HepG2 (cell line): ENCODE measurements around the gene ERRFI1. TPM values are rescaled to one million over a fixed set of nuclear protein-coding genes. Genes with fewer than 3 reads are reported as not detected.

ENCODE experiments used
- AFF4 ChIP-seq: sonication (generic); formaldehyde crosslinking; IDR thresholded peaks from 2 replicates; pipeline ENCODE4 v1.4.0; 2020; ENCODE audit warnings: missing genetic modification reagents
- CBX5 ChIP-seq: sonication (generic); formaldehyde crosslinking; IDR thresholded peaks from 2 replicates; pipeline ENCODE4 v1.4.0; 2020; ENCODE audit warnings: missing genetic modification reagents, borderline replicate concordance
- CSRNP2 ChIP-seq: sonication (generic); formaldehyde crosslinking; conservative IDR thresholded peaks from 2 replicates; pipeline ENCODE4 v1.8.0; 2022; ENCODE audit warnings: low read depth, missing genetic modification reagents
- FLYWCH1 ChIP-seq: sonication (generic); formaldehyde crosslinking; IDR thresholded peaks from 2 replicates; pipeline ENCODE4 v1.8.1; 2023; ENCODE audit warnings: mild to moderate bottlenecking, missing genetic modification reagents
- JUNB ChIP-seq: sonication (generic); formaldehyde crosslinking; IDR thresholded peaks from 2 replicates; pipeline ENCODE4 v1.8.0; 2022; ENCODE audit warnings: missing genetic modification reagents, mild to moderate bottlenecking, borderline replicate concordance
- KAT8 ChIP-seq: IDR thresholded peaks from 2 replicates; pipeline ENCODE4 v1.6.1; 2016; ENCODE audit warnings: missing genetic modification reagents, missing compliant biosample characterization
- MAFK ChIP-seq, 2 experiments: IDR thresholded peaks in 1 of 2; conservative IDR thresholded peaks in 1 of 2; 2 replicates each; pipeline ENCODE4 v1.6.1; 2011; ENCODE audit warnings: improper control_type of control experiment in 2 of 2, low read length in 2 of 2
- MIER2 ChIP-seq: IDR thresholded peaks from 2 replicates; pipeline ENCODE4 v1.6.1; 2016; ENCODE audit warnings: missing biosample characterization, missing genetic modification reagents
- NFKBIZ ChIP-seq: IDR thresholded peaks from 2 replicates; pipeline ENCODE4 v1.6.1; 2018; ENCODE audit warnings: missing genetic modification reagents, missing compliant biosample characterization
- REPIN1 ChIP-seq: sonication (generic); formaldehyde crosslinking; IDR thresholded peaks from 2 replicates; pipeline ENCODE4 v1.8.0; 2022; ENCODE audit warnings: missing genetic modification reagents, low read depth, mild to moderate bottlenecking, borderline replicate concordance
- SATB2 ChIP-seq: sonication (generic); formaldehyde crosslinking; IDR thresholded peaks from 2 replicates; pipeline ENCODE4 v1.5.0; 2020; ENCODE audit warnings: missing genetic modification reagents
- ZBTB40 ChIP-seq, 2 experiments: fragments of 450-650 bp in 1 of 2; sonication (generic) in 1 of 2; formaldehyde crosslinking in 1 of 2; IDR thresholded peaks; 2 replicates each; pipeline versions ENCODE4 v1.6.1 to v1.8.0; 2016 to 2022; ENCODE audit warnings: antibody characterized with exemption in 1 of 2, mild to moderate bottlenecking in 1 of 2, missing genetic modification reagents in 1 of 2
- ZNF24 ChIP-seq: fragments of 450-650 bp; IDR thresholded peaks from 2 replicates; pipeline ENCODE4 v1.6.1; 2017; ENCODE audit warnings: antibody characterized with exemption, mild to moderate bottlenecking
- ZNF354B ChIP-seq: sonication (generic); formaldehyde crosslinking; IDR thresholded peaks from 2 replicates; pipeline ENCODE4 v1.8.0; 2022; ENCODE audit warnings: mild to moderate bottlenecking, missing genetic modification reagents
- ZNF674 ChIP-seq: sonication (generic); formaldehyde crosslinking; IDR thresholded peaks from 2 replicates; pipeline ENCODE4 v1.5.0; 2020; ENCODE audit warnings: low read depth, mild to moderate bottlenecking, missing genetic modification reagents
- ZNF766 ChIP-seq: sonication (generic); formaldehyde crosslinking; IDR thresholded peaks from 2 replicates; pipeline ENCODE4 v1.5.0; 2020; ENCODE audit warnings: missing genetic modification reagents, borderline replicate concordance
- polyA plus RNA-seq, 8 experiments: library from polyadenylated mRNA; depleted of rRNA in 3 of 8; stranded (reverse) in 7 of 8; unstranded in 1 of 8; fragments of >200 nt; fragmentation: Illumina TruSeq in 4 of 8; extraction: Trizol in 4 of 8; gene quantifications; 2 replicates each; pipeline versions ENCODE4 v1.2.1 to v1.2.3, GENCODE V29; 2011 to 2016; ENCODE audit warnings: low read depth in 4 of 8, missing spikeins in 1 of 8, mixed read lengths in 1 of 8; ENCODE audit not compliant: insufficient read depth in 1 of 8
- total RNA-seq, 5 experiments: library from RNA; depleted of rRNA; stranded (reverse); fragments of >200 nt; fragmentation: Illumina TruSeq; extraction: Trizol; gene quantifications; 2 replicates each; pipeline ENCODE4 v1.2.3, GENCODE V29; 2016; ENCODE audit warnings: low read depth in 1 of 5

ERRFI1 gene
- total and polyA plus RNA-seq, 2 of the 13 experiments (the other 11 are each of a cell fraction or from before 2014, with no cell fraction given): 84.4 to 753 TPM

GRCh38 chr1:7967651-7968050 lies 58.5 kb downstream of the ERRFI1 start (continued):
- TF ChIP-seq ZBTB40 (IDR thresholded peaks at IDR 0.05): no peak
- no peak for TF ChIP-seq ZBTB40 (CRISPR knock-in tag; IDR thresholded peaks at IDR 0.05)
- TF ChIP-seq FLYWCH1 (CRISPR knock-in tag): no peak
- no peak for TF ChIP-seq CSRNP2 (CRISPR knock-in tag)
- TF ChIP-seq SATB2 (CRISPR knock-in tag): no peak
- TF ChIP-seq REPIN1 (CRISPR knock-in tag): no peak
- 0 out of 2 replicates have a peak, but pooled peaks have one; percentile 41 for TF ChIP-seq ZNF766 (CRISPR knock-in tag)
- TF ChIP-seq ZNF674 (CRISPR knock-in tag): no peak
- no peak for TF ChIP-seq ZNF24
- no peak for TF ChIP-seq AFF4 (CRISPR knock-in tag)
- TF ChIP-seq NFKBIZ: no peak
- no peak for TF ChIP-seq CBX5 (CRISPR knock-in tag)
- no peak for TF ChIP-seq KAT8
- TF ChIP-seq MIER2 (CRISPR knock-in tag): no peak
- TF ChIP-seq JUNB (CRISPR knock-in tag): no peak
- no peak for TF ChIP-seq ZNF354B (CRISPR knock-in tag)
- no peak for TF ChIP-seq MAFK (conservative IDR thresholded peaks at IDR 0.05 in 1 of 2, IDR thresholded peaks at IDR 0.05 in 1 of 2; ENCODE audit: low read length in 2 of 2)
